Hepatic stellate cell (primary cell): ENCODE data around the gene TPCN1.
"Not testable (repeated sequence)": the region's sequence is repeated elsewhere in the genome, so short reads cannot be mapped to it uniquely, and the experiment has no call there.

Experiments used
- DNase-seq: peaks from one replicate; pipeline ENCODE4 v3.0.0; 2011; ENCODE audit warnings: low spot score

The TPCN1 gene

DNA sequence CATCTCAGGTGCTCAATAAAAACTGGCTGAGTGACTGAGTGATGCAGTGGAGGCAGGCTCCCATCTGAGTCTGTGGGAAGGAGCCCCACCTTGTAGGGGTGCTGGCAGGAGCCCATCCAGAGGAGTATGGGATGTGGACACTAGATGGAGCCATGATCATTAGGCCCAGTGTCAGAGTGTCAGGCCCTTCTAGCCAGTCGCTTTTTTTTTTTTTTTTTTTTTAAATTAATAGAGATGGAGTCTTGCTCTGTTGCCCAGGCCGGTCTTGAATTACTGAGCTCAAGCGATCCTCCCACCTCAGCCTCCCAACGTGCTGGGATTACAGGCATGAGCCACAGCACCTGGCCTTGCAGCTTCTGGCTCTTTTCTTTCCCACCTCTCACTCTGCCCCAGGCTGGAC is 24.3 kb upstream of the TPCN1 start:
- peak; percentile 90 for DNase-seq

DNA sequence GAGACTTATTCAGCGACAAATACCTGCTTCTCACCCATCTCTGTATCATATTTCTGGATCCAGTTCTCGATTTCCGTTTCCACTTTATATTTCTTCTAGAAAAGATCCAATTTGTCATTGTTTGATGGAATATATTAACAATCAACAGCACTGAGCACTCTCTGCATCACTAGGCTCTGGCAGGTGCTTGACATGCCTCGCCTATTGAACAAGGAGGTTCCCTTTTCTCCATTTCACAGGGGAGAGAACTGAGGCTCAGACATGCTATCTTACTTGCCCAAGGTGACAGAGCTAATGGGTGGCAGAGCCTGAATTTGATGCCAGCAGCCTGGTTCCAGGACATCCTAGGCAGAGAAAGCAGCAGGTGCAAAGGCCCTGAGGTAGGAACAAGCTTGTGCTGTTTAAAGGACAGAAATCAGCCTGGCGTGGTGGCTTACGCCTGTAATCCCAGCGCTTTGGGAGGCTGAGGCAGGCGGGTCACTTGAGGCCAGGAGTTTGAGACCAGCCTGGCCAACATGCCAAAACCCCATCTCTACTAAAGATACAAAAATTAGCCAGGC is 23.7 kb upstream of the TPCN1 start:
- no peak for DNase-seq

DNA sequence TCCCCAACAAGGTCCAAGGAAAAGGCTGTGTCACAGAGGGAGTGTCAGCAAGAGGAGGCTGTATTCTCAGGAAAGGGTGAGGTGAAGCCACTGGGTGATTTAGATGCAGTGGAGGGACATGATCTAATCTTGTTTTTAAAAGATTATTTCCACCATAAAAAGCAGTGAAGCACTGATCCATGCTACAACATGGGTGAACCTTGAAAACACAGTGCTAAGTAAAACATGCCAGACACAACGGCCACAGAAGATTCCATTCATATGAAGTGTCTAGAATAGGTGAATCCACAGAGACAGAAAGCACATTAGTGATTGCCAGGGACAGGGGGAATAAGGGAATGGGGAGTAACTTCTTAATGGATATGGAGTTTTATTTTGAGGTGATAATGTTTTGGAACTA is 23.0 kb upstream of the TPCN1 start:
- DNase-seq, result no peak

DNA sequence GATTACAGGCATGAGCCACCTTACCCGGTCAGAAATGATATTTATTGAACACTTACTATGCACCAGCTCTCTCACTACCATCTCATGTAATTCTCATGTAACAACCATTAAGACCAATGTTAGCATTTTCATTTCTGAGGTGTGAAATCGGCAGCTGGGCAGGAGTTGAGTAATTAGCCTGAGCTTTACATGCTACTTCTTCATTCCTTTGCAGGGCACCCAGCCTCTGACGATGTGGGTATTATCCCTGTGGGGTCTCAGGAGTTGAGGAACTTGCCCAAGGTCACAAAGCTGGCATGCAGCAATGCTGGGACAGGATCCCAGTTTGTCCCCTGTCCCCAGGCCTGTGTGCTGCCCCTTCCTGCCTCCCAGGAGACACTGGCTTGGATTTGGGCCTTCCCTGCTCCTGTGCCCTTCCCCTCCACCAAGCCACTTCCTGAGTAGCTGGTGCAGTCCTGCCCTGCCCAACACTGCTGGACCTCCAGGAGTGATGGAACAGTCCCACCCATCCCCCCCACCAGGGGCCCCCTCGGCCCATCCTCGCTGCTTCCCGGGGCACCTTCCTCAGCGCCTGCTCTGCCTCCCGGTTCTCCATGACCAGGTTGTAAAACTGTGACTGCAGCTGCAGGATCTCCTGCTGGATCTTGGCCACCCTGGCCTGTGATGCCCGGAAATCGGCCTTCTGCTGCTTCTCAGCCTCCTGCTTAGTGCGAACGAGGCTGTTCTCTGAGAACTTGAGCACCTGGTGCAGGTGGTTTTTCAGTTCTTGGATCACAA is 21.1 kb upstream of the TPCN1 start:
- DNase-seq, result no peak

GRCh38 chr12:113201187-113202177 is 19.8 kb upstream of the TPCN1 start:
- no peak for DNase-seq

- no peak for DNase-seq
Measured at GRCh38 chr12:113202300-113203075, 18.8 kb upstream of the TPCN1 start.

DNA sequence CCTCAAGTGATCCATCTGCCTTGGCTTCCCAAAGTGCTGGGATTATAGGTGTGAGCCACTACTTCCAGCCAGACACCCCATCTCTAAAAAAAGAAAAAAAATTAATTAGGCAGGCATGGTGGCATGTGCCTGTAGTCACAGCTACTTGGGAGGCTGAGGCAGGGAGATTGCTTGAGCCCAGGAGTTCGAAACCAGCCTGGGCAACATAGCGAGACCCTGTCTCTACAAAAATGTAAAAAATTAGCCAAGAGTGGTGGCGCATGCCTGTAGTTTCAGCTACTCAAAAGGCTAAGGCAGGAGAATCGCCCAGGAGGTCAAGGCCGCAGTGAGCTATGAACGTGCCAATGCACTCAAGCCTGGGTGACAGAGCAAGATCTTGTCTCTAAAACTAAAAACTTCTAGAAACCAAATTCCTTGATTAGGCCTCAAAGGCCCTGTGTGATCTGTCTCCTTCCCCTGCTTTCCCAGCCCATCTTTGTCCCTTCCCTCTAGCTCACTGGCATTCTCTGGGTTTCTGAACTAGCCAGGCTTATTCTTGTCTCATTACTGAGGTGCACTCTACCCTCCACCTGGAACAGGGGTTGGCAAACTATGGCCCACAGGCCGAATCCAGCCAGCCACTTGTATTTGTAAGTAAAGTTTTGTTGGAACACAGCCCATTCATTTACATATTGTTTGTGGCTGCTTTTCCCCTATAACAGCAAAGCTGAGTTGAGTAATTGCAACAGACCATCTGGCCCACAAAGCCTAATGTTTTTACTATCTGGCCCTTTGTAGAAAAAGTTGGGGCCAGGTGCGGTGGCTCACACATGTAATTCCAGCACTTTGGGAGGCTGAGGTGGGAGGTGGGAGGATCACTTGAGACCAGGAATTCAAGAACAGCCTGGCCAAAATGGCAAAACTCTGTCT is 17.2 kb upstream of the TPCN1 start:
- DNase-seq, result no peak

GRCh38 chr12:113204804-113205203 is 16.5 kb upstream of the TPCN1 start:
- DNase-seq, result no peak

DNA sequence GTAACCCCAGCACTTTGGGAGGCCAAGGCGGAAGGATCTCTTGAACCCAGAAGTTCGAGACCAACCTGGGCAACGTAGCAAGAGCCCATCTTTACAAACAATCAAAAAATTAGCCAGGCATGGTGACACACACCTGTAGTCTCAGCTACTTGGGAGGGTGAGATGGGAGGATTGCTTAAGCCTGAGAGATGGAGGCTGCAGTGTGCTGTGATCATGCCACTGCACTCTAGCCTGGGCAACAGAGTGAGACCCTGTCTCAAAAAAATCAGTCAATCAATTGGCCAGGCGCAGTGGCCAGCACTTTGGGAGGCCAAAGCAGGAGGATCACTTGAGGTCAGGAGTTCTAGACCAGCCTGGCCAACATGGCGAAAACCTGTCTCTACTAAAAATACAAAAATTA is 14.5 kb upstream of the TPCN1 start:
- not testable (repeated sequence) for DNase-seq

DNA sequence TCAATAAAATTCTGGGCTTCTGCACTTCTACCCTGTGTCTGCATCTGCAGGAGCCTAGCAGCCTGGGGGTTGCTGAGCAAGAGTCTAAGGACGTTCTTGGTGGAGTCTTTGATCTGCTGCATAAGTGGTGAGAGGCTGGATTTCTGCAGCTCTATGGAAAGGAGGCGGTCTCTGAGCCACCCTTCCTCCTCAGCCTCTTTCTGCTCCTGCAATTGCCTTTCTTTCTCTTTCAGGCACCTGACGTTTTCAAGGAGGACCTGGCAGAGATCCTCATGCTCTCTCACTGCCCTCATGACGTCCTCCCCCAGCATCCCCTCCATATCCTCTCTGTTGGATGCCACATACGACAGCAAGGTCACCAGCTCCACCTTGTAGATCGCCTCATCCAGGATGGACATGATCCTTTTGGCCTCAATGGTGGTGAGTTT is 13.6 kb upstream of the TPCN1 start:
- no peak for DNase-seq

- no peak for DNase-seq
Measured at GRCh38 chr12:113208041-113208934, 13.0 kb upstream of the TPCN1 start.

DNA sequence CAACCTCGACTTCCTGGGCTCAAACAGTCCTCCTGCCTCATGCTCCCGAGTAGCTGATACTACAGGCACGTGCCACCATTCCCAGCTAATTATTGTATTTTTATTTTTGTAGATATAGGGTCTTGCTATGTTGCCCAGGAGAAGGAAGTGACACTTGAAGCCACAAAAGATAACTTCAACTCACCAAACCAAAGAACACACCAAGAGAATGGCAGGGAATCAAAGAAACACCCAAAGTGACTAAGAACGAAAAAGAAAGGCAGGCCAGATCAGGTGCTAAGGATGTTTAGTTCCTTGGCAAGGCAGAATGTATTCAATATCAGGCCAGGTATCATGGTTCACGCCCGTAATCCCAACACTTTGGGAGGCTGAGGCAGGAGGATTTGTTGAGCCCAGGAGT is 10.1 kb upstream of the TPCN1 start:
- DNase-seq, result no peak

DNA sequence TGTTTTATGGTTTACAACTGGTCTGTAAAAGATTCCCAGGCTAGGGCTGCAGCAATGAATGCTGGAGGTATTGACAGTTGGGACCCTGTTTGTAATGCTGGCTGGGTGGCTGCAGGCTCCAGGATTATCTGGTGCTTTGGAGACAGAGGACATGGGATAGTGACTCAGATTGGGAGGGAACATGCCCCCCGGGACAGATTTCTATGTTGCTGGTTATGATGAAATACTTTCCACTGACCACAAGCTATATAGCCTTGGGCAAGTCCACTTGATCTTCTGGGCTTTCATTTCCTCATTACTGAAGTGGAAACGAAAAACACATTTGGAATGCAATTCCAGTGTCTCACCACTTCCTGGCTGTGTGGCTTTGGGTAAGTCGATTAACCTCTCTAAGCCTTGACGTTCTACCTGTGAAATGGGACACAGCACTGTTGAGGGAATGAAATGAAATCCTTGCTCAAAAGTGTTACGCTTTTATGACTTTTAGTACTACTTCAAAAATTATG is 6.3 kb upstream of the TPCN1 start:
- DNase-seq, result peak; percentile 89

DNA sequence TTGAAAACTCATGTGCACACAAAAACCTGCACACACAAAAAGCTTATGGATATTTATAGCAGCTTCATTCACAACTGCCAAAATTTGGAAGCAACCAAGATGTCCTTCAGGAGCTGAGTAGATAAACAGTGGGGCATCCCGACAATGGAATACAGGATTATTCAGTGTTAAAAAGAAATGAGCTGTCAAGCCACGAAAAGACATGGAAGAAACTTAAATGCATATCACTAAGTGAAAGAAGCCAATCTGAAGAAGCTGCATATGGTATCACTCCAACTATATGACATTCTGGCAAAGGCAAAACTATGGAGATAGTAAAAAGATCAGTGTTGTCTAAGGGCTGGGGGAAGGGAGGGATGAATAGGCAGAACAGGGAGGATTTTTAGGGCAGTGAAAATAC is 5.2 kb upstream of the TPCN1 start:
- DNase-seq, result no peak

DNA sequence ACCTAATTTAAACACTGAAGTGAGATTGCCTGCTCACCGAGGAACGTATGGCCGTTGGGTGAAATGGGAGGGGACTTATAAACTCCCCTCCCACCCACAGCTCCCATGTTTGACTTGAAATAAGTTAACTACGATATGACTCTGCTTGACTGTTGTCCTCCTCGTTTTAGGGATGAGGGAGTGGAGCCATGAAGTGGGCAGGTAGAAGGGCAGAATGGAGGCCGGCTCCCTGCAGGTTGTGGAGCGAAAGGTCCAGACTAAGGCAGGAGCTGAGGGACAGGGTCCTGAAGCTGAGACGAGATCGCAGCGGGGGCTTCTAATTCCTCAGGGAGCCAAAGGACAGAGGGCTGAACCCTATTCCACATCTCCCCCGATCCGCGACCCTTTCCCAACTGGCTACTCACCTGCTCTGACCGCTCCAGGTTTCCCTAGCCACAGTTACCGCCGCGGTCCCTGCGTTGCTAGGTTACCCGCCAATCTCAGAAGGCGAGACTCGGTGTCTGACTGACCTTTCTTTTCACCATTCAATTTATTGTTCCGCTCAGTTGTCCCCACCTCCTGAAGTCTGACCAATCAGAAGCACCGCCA is 577 bp upstream of the TPCN1 start:
- no peak for DNase-seq

DNA sequence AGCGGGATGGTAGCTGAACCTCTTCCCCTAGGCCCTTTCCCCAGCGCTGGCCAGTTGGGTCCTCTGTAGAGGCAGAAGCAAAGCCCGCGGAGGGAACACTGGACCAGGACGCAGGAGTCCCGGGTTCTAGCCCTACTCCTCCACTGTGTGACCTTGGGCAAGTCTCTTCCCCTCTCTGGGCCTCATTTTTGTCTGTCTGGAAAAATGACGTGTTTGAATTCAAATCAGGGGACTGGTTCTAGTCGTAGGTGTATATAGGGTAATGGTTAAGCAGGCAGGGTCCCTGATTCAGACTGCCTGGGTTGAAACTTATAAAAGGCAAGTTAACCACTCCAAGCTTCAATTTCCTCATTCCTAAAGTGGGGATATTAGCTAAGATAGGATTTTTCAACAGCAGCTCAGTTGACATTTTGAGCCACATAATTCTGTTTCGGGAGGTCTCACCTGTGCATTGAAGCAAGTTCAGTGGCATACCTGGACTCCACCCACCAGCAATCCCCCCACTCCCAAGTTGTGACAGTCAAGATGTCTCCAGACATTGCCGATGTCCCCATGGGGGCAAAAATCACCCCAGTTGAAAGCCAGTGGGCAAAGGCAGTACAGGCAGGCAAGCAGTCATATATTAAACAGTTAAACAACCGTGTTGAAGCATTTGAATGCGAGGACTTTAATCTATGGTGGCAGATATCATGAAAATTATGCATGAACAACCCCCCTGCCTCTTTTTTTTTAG is 899 bp downstream of the TPCN1 start:
- DNase-seq, result no peak

- peak; percentile 83 for DNase-seq
Measured at GRCh38 chr12:113222730-113223531, 1.7 kb downstream of the TPCN1 start.

DNA sequence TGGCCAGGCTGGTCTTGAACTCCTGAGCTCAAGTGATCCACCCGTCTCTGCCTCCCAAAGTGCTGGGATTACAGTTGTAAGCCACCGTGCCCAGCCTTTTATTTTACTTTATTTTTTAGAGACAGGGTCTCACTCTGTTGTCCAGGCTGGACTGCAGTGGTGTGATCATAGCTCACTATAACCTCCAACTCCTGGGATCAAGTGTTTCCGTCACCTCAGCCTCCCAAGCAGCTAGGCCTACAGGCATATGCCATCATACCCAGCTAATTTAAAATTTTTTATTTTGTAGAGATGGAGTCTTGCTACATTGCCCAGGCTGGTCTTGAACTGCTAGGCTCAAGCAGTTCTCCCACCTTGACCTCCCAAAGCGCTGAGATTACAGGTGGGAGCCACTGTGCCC is 3.7 kb downstream of the TPCN1 start:
- DNase-seq, result no peak
